Measurements from ENCODE around the gene ENO2. TPM values are rescaled to one million over a fixed set of nuclear protein-coding genes. Genes with fewer than 3 reads are reported as not detected.

The ENO2 gene
- total RNA-seq, 2 donors from 2014 or later, result 45.6 to 57.1 TPM

DNA sequence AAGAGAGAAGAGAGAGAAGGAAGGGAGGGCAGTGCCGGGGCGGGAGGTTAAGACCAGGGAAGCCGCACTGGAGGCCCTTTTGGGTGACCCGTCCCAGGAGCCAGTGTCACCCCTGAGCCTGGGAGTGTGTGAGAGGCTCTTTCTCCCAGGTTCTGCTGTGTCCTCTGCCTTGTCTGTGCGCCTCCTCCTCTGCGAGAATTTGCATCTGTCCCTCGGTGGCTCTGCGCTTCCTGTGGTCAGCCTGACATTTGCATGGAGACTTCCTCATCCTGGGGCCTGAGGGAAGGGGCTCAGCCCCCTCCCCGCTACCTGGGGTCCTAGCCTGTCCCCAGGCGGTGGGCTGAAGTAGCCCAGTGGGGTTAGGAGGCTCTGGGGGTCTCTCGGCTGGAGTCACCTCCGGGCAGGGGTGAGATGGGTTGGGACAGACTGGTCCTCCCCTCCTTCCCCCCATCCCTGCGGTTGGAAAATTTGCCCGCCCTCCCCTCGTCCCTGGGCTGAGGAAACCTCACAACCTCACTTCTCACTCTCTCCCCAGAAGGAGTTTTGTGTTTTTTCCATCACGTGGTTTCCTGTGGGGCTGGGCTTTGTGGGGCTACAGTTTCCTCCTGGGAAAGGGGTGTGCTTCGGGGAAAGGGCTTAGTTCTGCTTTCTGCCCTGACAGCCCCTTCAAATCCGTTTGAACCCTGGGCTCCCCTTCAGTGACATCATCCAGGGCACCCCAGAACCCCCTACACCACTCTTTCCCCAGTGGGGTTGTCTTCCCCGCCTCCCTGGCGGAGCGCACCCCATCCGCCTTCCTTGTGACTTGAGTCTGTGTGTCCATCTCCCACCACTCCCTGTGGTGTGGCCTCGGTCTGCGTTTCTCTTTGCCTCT is 39.3 kb downstream of the ENO2 start:
- intact Hi-C loops (cut with DNase I), result loop anchor here in 1 of 2 donors (10.0 kb wide), 1 partner anchor 161 kb away; no protein-coding TSS in a partner anchor
- peak; percentile 90 for DNase-seq (ENCODE audit: low spot score)

DNA sequence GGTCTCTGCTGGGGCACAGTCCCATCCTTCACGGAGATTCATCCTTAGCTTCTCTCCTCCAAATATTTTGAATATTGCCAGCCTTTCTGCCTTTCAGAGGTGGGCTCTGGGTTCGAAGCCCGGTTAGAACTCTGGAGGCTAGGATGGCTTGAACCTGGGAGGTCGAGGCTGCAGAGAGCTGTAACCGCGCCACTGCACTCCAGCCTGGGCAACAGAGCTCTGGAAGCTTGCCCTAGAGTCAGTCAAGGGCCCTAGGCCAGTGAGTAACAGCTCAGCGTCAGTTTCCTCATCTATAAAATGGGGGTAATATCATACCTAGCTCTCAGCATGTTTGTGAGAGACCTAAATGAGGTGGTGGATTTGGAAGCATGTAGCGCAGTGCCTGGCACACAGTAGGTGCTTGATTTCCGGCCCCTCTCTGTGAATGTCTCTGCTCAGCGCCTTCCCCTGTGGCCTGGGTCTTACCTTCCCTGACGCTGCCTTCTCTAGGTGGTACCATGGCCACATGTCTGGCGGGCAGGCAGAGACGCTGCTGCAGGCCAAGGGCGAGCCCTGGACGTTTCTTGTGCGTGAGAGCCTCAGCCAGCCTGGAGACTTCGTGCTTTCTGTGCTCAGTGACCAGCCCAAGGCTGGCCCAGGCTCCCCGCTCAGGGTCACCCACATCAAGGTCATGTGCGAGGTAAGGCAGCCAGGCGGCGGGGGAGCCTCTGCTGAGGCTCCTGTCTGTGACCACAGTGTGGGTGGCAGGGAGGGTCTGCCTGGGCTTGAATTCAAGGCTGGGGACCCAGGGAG is 40.1 kb downstream of the ENO2 start:
- intact Hi-C loops (cut with DNase I), result loop anchor here in 1 of 2 donors (10.0 kb wide), 1 partner anchor 160 kb away; no protein-coding TSS in a partner anchor
- no peak for DNase-seq (ENCODE audit: low spot score)

DNA sequence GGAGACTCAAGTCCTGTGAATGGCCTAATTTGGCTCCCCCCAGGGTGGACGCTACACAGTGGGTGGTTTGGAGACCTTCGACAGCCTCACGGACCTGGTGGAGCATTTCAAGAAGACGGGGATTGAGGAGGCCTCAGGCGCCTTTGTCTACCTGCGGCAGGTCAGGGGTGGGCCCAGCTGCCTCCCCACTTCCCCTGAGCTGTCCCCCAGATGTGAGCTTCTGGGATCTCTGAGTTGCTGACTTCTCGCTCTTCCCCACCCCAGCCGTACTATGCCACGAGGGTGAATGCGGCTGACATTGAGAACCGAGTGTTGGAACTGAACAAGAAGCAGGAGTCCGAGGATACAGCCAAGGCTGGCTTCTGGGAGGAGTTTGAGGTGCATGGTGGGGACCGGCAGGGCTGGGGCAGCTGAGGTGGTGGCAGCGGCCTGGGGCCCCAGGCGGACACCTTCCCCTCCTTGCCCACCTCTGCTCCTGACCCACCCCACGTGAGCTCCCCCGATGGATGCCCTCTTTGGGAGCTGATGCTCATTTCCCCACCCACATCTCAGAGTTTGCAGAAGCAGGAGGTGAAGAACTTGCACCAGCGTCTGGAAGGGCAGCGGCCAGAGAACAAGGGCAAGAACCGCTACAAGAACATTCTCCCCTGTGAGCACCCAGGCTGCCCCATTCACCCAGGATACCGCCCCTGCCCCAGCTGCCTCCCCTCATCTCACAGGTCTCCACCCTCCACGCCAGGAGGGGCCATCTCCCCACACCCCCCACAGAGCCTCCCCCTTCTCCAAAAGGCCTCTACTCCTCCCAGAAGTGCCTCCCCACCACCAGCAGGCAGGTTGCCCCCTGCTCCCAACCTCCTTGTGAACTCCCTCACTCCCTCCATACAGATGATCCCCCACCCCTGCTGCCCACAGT is 41.0 kb downstream of the ENO2 start:
- intact Hi-C loops (cut with DNase I), result loop anchor here in 1 of 2 donors (10.0 kb wide), 1 partner anchor 159 kb away; no protein-coding TSS in a partner anchor
- no peak for DNase-seq (ENCODE audit: low spot score)

DNA sequence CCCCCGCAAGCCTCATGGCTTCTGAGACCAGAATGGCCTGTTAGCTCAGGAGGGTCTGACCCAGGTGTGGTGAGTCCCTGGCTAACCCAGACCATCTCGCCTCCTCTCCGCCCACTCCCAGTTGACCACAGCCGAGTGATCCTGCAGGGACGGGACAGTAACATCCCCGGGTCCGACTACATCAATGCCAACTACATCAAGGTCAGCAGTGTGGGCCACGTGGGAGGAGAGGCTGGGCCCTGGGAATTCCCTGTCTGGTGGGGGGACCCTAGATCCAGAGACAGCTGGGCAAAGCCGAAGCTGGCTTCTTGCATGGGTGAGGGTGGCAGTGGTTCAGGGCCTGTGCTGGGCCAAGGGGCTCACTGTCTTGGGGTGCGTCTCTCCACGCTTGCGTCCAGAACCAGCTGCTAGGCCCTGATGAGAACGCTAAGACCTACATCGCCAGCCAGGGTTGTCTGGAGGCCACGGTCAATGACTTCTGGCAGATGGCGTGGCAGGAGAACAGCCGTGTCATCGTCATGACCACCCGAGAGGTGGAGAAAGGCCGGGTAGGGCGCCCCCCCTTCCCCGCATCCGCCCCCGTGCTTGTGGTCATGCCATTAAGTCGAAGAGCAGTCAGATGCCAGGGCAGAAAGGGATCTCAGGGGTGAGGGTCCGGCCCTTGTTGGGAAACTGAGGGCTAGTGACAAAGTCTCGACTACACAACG is 41.8 kb downstream of the ENO2 start:
- DNase-seq (ENCODE audit: low spot score), result peak; percentile 85
- intact Hi-C loops (cut with DNase I), result loop anchor here in 1 of 2 donors (10.0 kb wide), 1 partner anchor 159 kb away; no protein-coding TSS in a partner anchor

DNA sequence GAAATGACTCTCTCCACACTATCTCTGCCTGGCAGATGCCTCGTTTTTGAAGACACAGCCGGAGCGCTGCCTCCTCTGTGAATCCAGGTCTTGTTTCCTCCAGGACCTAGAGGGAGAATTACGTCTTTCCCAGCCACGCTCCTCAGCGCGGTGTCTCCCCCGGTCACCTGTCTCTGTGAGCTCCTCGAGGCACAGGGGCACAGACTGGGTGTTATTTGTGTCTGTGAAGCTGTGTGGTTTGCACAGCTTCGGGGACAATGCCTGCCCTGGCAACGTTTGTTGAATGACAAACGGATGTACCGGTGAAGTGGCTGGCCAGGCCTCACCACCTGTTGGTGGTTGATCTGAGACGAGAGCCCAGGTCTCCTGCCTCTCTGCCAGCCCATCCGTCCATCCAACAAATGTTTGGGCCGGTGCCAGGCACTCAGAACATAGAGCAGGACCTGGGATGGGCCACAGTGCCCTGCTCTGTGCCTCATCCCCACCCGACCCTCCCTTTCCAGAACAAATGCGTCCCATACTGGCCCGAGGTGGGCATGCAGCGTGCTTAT is 42.8 kb downstream of the ENO2 start:
- no peak for DNase-seq (ENCODE audit: low spot score)
- intact Hi-C loops (cut with DNase I), result loop anchor here in 1 of 2 donors (10.0 kb wide), 1 partner anchor 158 kb away; no protein-coding TSS in a partner anchor

DNA sequence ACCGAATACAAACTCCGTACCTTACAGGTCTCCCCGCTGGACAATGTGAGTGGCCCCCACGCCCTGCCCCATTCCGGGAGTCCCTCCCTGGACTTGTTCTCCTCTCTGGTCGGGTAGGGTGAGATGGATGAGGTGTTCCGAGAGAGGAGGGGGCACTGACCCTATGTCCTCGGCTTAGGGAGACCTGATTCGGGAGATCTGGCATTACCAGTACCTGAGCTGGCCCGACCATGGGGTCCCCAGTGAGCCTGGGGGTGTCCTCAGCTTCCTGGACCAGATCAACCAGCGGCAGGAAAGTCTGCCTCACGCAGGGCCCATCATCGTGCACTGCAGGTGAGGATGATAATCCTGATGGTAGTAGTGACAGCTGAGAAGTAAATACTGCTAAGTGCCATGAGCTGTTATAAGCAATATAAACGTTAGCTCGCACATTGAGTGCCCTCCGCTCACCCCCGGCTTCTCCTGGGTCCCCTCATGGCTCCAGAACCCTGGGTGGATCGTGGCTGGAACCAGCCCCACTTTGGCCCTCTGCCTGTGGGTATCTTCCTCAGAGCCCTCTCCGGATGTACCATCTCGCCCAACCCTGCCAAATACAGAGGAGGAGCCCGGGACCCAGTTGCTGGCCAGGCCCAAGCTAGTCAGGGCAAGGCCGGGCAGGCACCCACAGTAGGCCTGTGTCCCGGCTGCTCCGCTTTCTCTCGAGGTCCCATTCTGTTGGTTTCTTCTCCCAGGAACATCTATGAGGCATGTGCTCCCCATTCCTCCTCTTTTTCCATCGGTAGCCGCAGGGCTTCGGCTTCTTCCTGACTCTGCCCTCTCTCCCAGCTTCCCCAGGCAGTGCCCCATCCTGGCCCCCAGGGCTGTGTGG is 43.6 kb downstream of the ENO2 start:
- DNase-seq (ENCODE audit: low spot score), result no peak
- intact Hi-C loops (cut with DNase I), result loop anchor here in 1 of 2 donors (10.0 kb wide), 1 partner anchor 157 kb away; no protein-coding TSS in a partner anchor

DNA sequence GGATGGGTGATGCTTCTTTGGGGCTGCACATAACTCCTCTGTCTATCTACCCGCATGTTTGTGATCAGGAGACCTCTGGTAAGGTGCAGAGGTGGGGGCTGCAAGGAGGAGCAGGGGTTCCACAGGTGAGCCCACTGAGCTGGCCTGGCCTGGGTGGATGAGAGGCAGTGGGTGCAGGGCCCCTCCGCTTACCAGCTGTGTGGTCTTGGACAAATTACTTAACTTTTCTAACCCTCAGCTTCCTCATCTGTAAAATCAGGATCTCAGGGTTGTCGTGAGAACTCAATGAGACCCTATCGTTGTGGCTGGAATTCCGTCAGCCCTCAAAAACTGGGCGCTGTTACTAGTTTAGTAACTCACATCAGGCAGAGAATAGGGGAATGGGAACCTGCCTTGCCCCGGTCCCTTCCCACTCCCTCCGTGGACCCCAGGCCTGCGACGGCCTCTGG is 44.3 kb downstream of the ENO2 start:
- no peak for DNase-seq (ENCODE audit: low spot score)

DNA sequence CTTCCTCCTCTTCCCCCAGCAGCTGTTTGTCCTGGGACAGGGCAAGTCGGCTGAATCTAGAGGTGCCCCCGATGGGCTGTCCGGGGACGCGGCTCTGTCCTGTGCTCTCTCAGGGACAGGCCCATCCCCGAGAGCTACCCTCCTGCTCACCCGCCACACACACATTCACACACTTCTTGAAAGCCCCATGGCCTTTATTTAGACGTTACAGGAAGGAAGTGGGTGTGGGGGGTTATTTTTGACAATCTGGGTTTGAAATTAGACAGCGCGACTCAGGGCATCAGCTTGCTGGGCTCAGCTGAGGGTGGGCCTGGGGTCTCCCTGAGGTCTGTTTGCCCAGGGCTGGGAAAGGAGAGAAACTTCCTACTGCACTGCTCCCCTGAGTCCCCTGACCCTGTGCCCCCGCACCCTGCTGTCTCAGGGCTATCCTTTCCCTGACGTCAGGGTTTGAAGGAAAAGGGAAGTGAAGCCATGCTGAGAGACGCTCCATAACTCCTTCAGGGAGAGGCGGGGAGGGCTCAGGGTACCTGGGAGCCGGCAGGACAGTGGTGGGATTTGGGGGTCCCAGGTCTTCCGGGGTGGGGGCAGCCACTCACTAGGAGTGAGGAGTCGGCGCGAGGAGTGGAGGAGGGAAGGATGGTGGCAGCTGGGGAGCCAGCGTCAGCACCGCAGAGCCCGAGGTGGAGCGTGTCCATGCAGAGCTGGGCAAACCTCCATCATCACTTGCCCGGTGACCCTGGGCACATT is 44.9 kb downstream of the ENO2 start:
- peak; percentile 82 for DNase-seq (ENCODE audit: low spot score)
- intact Hi-C loops (cut with DNase I), result loop anchor here in 1 of 2 donors (10.0 kb wide), 1 partner anchor 156 kb away; no protein-coding TSS in a partner anchor

More for the DNA sequence above, 44.3 kb downstream of the ENO2 start:
- intact Hi-C loops (cut with DNase I), result loop anchor here in 1 of 2 donors (10.0 kb wide), 1 partner anchor 156 kb away; no protein-coding TSS in a partner anchor

DNA sequence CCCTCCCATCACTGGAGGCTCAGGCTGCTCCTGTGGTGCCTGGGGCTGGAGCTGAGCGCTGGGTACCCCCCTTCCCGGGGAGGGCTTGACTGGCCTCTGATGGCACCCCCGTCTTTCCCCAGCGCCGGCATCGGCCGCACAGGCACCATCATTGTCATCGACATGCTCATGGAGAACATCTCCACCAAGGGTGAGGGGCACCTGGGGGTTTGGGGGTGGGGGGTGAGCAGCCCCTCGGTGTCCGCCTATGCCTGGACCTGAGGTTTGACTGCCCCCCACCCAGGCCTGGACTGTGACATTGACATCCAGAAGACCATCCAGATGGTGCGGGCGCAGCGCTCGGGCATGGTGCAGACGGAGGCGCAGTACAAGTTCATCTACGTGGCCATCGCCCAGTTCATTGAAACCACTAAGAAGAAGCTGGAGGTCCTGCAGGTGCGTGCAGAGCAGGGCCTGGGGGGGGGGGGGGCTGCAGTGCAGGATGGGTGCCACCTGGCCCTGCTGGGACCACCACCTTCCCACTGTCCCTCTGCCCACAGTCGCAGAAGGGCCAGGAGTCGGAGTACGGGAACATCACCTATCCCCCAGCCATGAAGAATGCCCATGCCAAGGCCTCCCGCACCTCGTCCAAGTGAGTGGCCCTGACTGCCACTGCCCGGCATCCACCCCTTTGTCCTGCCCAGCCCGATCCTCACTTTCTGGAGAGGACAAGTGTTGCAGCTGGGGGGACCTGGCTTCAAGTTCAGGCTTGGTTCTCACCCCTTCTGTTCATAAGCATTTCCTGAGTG is 45.6 kb downstream of the ENO2 start:
- peak; percentile 77 for DNase-seq (ENCODE audit: low spot score)
- intact Hi-C loops (cut with DNase I), result loop anchor here (10.0 kb wide), 3 partner anchors 125 to 155 kb away; partner anchors contain the start of gene C1R (in 1 of the 2)

DNA sequence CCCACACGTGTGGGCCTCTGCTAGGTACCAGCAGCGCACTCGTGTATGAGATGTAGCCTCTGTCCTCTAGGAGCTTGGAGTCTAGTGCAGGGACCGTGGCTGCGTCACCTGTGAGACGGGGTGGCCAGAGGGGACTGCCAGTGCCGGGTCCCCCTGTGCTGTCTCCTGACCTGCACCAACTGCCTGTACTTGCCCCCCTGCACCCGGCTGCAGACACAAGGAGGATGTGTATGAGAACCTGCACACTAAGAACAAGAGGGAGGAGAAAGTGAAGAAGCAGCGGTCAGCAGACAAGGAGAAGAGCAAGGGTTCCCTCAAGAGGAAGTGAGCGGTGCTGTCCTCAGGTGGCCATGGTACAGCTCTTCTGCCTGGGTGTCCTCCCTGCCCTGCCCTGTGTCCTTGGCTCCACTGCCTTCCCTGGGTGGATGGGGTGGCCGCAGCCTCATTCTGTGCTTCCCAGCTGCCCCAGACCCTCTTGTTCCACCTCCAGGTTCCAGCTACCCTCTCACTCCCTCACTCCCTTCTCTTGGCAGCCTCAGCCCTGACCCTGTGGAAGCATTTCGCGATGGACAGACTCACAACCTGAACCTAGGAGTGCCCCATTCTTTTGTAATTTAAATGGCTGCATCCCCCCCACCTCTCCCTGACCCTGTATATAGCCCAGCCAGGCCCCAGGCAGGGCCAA is 46.4 kb downstream of the ENO2 start:
- DNase-seq (ENCODE audit: low spot score), result peak; percentile 78
- intact Hi-C loops (cut with DNase I), result loop anchor here (10.0 kb wide), 2 partner anchors 124 to 134 kb away; partner anchors contain the start of gene C1R (in 1 of the 2)

DNA sequence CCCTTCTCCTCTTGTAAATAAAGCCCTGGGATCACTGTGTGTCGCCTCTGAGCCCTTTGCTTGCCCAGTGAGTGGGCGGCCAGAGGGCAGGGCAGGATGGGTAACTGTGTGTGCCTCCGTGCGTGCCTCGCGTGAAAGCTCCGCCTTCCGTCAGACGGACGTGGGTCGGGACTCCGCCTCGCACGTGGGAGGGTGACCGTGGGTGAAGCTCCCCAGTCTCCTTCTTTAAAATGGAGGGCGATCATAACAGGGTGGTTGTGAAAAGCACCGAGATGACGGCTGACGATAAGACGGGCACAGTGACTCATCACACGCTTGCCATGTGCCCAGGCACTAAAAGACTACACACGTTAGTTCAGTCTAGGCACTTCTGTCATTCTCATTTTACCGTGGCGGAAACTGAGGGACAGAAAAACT is 46.9 kb downstream of the ENO2 start:
- intact Hi-C loops (cut with DNase I), result loop anchor here (10.0 kb wide), 2 partner anchors 124 to 134 kb away; partner anchors contain the start of gene C1R (in 1 of the 2)
- peak; percentile 91 for DNase-seq (ENCODE audit: low spot score)

DNA sequence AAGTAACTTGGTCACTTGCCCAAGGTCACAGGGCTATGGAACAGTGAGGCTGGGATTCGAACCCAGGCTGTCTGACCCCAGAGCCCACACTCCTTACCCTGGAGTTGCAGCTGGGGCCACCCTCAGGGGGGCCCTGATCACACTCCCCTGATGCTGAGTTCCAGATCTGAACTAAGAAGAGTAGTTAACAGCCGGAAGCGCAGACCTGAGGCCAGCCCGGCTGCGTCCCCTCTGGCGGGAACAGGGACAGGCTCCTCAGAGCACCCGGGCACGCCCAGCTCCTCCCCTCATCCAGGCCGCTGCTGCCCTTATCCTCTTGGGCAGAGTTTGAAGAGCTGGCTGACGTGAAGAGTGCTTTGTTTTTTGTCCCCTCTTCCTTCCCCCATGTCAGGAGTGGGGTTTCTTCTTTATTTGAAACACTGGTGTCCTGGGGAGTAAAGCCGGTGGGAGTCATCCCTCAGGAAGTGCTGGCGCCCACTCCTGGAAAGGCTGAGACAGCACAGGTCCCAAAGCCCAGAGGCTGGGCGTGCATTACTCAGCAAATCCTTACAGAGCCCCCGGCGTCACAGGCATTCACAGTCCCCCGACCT is 47.4 kb downstream of the ENO2 start:
- intact Hi-C loops (cut with DNase I), result loop anchor here (10.0 kb wide), 2 partner anchors 123 to 133 kb away; partner anchors contain the start of gene C1R (in 1 of the 2)

DNA sequence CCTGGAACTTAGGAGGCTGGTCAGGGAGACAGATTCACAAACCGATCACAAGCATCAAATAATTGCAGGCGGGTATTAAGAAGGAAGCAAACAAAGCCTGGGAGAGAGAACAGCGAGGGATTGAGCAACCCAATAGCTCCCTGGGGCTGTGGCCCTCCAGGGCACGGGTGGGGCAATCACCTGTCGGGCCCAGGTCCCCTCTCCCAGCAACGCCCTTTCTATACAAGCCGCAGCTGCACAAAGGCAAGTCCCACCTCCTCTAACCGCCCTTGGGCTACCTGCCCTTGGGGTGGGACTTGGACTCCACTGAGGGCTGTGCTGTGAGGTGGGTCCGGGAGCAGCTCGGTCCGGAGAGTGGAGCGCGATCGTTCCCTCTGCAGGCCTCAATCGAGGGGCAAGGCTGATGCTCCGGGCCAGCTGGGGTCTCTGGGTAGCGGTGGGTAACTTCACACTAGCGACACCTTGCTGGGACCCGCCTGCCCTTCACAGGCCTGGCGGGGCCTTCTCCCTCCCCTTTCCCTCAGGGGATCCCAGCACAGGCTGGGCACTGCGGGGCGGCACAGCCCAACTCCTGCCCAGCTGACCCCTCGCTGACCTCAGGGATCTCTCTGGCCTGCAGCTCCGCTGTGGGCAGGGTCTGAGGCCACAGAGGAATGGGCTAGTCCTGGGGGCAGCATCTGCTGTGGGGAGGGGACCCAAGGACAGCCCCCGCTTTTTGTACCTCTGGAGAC is 48.1 kb downstream of the ENO2 start:
- DNase-seq (ENCODE audit: low spot score), result peak; percentile 81
- intact Hi-C loops (cut with DNase I), result loop anchor here (10.0 kb wide), 2 partner anchors 122 to 132 kb away; partner anchors contain the start of gene C1R (in 1 of the 2)

More for the DNA sequence above, 47.4 kb downstream of the ENO2 start:
- DNase-seq (ENCODE audit: low spot score), result peak; percentile 92

Measured in posterior vena cava (tissue), 2 donors.